Kidney glomerular epithelial cell (primary cell): ENCODE data around the gene CAPN1.
"Not testable (repeated sequence)": the region's sequence is repeated elsewhere in the genome, so short reads cannot be mapped to it uniquely, and the experiment has no call there.

Experiments
- DNase-seq: peaks from one replicate; lab custom pipeline; 2025; lab: John Stamatoyannopoulos, UW

CAPN1 gene

DNA sequence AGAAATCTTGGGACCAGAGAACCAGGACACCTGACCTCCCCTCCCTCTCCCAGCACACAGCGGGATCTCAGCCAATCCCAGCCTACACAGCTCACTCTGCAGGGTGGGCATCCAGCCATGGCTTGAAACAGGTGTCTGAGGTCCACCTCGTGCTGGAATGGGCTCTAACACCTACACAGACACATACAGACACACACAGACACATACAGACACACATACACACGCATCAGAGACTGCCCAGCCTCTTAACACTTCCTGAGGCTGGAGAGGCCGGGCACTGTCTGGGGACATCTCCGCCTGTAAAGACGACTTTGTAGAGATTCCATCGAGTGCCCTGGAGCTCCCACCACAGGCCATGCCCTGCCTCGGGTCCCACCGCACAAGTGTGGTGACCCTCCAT, 36.7 kb downstream of the CAPN1 start:
- DNase-seq, result no peak

DNA sequence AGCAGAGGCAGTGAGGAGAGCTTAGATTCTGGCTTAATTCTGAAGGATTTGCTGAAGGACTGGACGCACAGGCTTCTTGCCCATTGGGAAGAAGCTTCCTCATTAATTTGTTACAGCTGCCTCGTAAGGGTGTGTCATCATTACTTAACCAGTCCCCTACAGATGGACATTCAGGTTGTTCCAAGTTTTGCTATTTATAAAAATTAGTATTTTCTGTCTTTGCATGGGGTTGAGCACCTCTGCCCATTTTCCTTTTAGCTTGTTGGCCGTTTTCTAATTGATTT, 38.1 kb downstream of the CAPN1 start:
- no peak for DNase-seq

- DNase-seq, result no peak
These were observed 39.3 kb downstream of the CAPN1 start for GRCh38 chr11:65221026-65221425.

GRCh38 chr11:65223011-65223410, 41.3 kb downstream of the CAPN1 start:
- DNase-seq, result no peak

GRCh38 chr11:65224930-65225278, 43.2 kb downstream of the CAPN1 start:
- peak; percentile 14 for DNase-seq

DNA sequence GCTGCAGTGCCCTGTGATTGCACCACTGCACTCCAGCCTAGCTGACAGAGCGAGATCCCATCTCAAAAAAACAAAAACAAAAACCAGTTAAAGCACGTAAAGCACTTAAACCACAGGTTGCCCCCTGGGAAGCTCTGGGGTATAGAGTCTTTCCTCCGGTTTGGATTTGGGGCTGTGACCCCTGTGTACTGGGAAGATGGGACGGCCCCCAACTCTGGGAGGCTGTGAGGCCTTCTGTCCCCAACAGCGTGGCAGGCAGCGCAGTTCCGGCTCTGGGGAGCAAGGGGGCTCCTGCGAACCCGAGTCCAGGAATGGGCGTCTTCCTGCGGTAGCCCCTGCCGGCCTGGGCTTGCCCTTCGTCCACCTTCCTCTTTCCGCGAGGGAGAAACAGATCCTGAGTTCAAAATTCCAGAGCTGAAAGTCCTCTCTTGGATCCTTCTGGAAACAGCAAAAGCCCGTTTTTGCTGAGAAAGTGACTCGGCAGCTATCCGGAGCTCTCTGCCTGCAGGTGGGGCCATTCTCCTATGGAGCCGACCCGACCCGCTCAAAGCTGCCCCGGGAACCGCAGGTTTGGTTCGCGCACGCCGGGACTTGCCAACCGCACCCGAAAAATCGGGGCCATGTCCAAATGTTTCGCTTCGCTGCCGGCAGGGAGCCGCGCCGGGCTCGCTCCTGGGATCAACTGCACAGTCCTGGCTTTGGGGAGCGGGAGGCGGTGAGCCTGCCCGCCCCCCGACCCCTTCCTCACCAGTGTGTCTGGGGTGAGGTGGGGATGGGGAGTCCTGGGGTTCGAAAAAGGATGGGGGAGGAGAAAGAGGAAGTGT, 43.8 kb downstream of the CAPN1 start:
- no peak for DNase-seq

DNA sequence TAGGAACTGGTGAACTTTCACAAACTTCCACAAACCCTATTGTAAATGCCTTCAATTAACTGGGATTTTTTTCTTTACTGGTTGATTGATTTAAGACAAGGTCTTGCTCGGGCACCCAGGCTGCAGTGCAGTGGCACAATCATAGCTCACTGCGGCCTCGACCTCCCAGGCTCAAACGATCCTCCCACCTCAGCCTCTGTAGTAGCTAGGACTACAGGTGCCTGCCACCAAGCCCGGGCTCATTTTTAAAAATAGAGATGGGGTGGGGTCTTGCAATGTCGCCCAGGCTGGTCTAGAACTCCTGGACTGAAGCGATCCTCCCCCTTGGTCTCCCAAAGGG, 44.3 kb downstream of the CAPN1 start:
- DNase-seq, result no peak

GRCh38 chr11:65227879-65228278, 46.2 kb downstream of the CAPN1 start:
- no peak for DNase-seq

- DNase-seq, result no peak
These were observed 54.7 kb downstream of the CAPN1 start for GRCh38 chr11:65236194-65237059.

DNA sequence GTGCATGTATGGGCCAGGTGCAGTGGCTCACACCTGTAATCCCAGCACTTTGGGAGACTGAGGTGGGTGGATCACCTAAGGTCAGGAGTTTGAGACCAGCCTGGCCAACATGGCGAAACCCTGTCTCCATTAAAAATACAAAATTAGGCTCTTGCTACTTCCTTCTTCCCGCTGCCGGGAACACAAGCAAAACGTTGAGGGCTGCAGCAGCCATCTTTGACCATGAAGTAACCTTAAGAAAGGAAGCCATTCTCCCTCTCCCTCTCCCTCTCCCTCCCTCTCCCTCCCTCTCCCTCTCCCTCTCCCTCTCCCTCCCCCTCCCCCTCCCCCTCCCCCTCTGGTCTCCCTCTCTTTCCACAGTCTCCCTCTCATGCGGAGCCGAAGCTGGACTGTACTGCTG, 56.6 kb downstream of the CAPN1 start:
- not testable (repeated sequence) for DNase-seq

GRCh38 chr11:65241134-65241533, 59.4 kb downstream of the CAPN1 start:
- no peak for DNase-seq

GRCh38 chr11:65241692-65242091, 60.0 kb downstream of the CAPN1 start:
- DNase-seq, result no peak

- DNase-seq, result no peak
These were observed 60.7 kb downstream of the CAPN1 start for GRCh38 chr11:65242389-65242788.

GRCh38 chr11:65243797-65244196, 62.1 kb downstream of the CAPN1 start:
- DNase-seq, result no peak

GRCh38 chr11:65245046-65245445, 63.3 kb downstream of the CAPN1 start:
- DNase-seq, result peak; percentile 41

DNA sequence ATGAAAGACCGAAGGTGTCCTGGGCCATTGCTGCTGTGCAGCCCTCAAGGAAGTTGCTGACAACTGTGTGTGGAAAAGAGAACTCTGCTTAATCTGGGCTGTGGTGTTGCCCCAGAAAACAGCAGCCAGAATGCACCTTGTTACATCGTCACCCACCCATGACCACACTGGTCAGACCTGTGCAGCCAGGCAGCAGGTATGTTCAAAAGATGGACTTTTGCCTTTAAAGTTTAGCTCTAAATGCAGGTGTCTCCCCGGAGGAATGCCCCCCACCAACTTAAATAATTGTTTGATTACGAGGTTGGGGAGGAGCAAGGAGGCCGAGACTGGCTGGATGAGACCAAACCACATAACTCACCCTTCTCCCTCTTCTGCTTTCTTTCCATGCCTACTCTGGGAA, 64.8 kb downstream of the CAPN1 start:
- no peak for DNase-seq

DNA sequence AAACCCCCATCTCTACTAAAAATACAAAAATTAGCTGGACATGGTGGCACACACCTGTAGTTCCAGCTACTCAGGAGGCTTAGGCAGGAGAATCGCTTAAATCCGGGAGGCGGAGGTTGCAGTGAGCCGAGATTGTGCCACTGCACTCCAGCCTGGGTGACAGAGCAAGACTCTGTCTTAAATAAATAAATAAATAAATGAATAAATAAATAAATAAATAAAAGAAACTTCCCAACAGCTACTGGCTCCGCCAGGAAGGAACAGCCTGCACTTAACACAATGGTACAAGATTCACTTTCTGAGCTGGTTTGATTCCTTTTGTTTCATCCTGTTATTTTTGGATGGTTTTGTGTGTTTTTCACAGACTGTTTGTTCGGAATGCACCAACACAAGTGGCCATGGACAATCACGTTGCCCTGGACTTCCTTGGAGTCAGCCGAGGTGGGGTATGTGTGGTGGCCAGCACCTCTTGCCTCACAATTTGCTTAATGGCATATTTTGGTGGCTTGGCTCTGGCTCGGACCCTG, 66.5 kb downstream of the CAPN1 start:
- DNase-seq, result not testable (repeated sequence)

DNA sequence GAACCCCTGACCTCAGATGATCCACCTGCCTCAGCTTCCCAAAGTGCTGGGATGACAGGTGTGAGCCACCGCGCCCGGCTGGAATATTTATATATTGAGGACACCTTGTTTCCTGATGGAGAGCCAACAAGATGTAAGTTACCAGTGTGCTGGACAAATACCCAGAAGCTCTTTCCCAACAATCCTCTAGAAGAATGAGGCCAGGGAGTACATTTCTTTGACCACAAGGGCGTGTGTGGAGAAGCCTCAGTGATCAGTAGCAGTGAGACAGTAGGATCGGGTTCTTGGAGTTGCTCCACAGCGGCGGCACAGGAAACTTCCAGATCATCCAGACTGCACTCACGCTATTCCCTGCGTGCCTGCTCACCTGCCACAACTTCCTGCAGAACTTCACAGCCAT, 69.7 kb downstream of the CAPN1 start:
- no peak for DNase-seq

DNA sequence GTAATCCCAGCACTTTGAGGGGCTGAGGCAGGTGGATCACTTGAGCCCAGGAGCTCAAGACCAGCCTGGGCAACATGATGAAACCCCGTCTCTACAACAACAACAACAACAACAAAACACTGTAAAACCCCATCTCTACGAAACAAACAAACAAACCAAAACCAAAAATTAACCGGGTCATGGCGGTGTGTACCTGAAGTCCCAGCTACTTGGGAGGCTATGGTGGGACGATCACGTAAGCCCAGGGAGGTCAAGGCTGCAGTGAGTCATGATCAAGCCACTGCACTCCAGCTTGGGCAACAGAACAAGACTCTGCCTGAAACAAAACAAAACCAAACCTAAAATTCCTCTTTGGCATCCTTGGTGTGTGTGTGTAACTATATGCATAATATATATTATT, 73.0 kb downstream of the CAPN1 start:
- DNase-seq, result no peak

- DNase-seq, result no peak
These were observed 77.3 kb downstream of the CAPN1 start for GRCh38 chr11:65258988-65259387.

DNA sequence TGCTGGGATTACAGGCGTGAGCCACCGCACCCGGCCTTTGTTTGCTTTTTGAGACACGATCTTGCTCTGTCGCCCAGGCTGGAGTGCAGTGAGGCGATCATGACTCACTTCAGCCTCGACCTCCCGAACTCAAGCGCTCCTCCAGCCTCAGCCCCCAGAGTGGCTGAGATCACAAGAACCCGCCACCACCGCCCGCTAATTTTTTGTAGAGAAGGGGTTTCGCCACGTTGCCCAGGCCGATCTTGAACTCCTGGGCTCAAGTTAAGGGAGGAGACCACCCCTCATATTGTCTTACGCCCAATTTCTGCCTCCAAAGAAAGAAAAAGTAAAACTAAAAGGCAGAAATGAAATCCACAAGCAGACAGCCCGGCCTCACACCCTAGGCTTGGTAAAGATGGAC, 78.6 kb downstream of the CAPN1 start:
- DNase-seq, result no peak

DNA sequence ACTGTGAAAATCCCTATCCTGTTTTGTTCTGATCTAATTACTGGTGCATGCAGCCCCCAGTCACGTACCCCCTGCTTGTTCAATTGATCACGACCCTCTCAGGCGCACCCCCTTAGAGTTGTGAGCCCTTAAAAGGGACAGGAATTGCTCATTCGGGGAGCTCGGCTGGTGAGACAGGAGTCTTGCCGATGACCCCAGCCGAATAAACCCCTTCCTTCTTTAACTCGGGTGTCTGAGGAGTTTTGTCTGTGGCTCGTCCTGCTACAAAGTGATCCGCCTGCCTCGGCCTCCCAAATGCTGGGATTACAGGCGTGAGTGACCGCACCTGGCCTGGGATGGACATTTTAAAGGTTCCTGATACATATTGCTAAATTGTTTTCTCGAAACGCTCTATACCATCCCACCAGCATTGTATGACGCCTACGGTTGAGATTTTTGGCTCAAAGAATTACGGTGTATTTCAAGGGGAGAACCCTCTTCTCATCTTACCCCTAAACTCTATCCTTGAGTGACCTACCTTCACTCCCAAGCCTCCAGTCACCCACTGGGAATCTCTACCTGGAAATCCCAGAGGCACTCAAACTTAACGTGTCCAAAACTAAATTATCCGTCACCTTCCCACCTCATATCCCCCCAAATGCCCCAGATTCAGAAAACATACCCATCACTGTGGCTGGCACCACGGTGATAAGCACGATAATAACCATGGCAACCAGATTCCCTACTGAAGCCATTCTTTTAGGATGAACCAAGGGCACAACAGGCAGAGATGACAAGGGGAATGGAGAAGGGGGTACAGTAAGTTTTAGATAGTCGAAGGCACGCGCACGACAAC, 79.2 kb downstream of the CAPN1 start:
- no peak for DNase-seq
